Coronary artery (tissue), 2 donors: ENCODE data around the gene HELZ.
"Not testable (repeated sequence)": the region's sequence is repeated elsewhere in the genome, so short reads cannot be mapped to it uniquely, and the experiment has no call there.

Experiments
- DNase-seq: peaks from one replicate; pipeline ENCODE4 v3.0.0-alpha.2; 2017; ENCODE audit warnings: low spot score
- H3K27ac ChIP-seq, 2 donors: fragments of 200-600 bp; sonication (generic); one replicate each; pipeline ENCODE4 v1.5.1; 2016 to 2019
- H3K4me3 ChIP-seq: fragments of 200-600 bp; sonication (generic); 2 replicates; pipeline ENCODE4 v1.5.1; 2016; ENCODE audit warnings: mild to moderate bottlenecking, moderate library complexity
- TF ChIP-seq, protein P1 (sequence below): fragments of 200-600 bp; sonication (generic); IDR thresholded peaks from one replicate; pipeline ENCODE4 v1.5.1; 2019; ENCODE audit warnings: antibody characterized with exemption

HELZ gene

DNA sequence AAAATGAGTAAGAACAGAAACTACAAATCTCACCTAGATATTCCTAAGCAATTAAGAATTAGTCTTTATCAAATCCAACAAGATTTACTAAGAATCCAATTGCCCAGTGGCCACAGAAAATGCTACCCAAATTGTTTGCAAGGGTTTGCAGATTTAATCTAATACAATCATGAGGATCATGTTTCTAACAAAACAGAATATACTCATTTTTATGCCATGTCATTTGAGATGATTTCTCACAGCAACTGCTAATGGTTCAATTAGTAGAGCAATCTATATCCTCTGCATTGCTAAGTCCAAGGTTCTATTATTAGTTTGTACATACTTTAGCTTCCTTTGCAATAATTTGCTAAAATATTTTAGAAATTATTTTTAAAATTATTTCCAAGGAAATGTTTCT is 41.2 kb downstream of the HELZ start:
- H3K27ac ChIP-seq, result no peak overlapping the region
- no peak for DNase-seq
- H3K4me3 ChIP-seq, result no peak overlapping the region
- TF ChIP-seq, protein P1, sequence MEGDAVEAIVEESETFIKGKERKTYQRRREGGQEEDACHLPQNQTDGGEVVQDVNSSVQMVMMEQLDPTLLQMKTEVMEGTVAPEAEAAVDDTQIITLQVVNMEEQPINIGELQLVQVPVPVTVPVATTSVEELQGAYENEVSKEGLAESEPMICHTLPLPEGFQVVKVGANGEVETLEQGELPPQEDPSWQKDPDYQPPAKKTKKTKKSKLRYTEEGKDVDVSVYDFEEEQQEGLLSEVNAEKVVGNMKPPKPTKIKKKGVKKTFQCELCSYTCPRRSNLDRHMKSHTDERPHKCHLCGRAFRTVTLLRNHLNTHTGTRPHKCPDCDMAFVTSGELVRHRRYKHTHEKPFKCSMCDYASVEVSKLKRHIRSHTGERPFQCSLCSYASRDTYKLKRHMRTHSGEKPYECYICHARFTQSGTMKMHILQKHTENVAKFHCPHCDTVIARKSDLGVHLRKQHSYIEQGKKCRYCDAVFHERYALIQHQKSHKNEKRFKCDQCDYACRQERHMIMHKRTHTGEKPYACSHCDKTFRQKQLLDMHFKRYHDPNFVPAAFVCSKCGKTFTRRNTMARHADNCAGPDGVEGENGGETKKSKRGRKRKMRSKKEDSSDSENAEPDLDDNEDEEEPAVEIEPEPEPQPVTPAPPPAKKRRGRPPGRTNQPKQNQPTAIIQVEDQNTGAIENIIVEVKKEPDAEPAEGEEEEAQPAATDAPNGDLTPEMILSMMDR, result no peak

DNA sequence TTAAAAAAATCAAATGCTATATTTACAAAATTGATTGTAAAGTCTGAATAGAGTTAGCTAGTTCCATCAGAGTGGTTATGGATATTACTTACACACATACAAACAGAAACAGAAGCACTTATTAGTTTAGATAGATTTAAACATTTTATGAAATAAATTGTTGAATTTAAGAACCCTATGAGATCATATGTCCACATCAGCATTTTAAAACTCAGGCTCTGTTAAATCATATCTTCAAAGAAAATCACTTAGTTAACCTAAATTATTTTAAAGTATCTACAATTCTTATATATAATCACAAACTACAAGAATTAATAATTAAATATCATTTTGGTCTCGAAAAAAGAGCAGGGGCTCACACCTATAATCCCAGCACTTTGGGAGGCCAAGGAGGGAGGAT is 42.5 kb downstream of the HELZ start:
- no peak for DNase-seq
- TF ChIP-seq, protein P1, result no peak
- Histone ChIP-seq H3K27ac (no peak overlapping the region), H3K4me3 (no peak overlapping the region)

DNA sequence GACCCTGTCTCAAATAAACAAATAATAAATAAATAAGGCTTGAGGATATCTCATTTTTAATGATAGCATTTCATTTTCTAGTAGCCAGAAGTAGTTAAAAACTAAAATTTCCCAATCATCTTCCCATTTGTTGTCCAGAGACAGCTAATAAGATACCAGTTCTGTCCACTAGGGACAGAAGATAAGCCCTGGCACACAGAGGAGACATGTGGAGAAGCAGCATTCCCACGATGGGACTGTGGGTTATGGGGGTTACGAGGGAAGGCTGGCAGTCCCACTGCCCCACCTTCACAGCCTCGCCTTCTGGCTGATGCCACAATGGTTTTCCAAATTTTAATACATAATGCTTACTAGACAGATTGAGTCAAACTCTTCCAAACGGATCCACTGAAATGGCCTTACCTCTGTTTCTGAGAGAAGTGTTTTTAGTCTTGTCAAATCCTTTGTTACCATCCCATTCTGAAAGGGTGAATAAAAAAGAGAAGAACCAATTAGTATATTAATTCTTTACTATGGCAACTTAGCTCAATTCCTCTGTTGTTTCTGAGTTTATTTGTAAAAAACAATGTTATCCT is 44.2 kb downstream of the HELZ start:
- DNase-seq, result no peak
- H3K27ac ChIP-seq, result no peak overlapping the region
- no peak overlapping the region for H3K4me3 ChIP-seq
- TF ChIP-seq, protein P1, result no peak

DNA sequence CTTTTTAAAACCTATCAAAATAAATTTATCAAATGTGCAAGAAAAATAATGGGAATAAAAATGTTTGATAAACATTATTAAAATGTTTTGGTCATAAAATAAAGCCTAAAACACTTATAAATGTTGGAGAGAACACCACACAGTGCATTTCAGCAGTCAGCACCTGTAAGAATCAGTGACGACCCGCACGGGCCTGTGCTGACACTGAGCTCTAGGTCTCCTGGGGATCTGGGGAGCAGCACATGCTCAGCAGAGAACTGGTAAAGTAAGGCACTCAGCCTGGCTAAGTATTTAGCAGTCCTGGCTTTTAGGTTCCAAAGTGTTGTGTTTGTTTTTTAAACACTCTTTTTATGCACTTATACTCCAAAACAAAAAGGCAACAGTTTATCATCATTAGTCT is 46.9 kb downstream of the HELZ start:
- Histone ChIP-seq H3K27ac (no peak overlapping the region), H3K4me3 (no peak overlapping the region)
- no peak for DNase-seq
- TF ChIP-seq, protein P1, result no peak

DNA sequence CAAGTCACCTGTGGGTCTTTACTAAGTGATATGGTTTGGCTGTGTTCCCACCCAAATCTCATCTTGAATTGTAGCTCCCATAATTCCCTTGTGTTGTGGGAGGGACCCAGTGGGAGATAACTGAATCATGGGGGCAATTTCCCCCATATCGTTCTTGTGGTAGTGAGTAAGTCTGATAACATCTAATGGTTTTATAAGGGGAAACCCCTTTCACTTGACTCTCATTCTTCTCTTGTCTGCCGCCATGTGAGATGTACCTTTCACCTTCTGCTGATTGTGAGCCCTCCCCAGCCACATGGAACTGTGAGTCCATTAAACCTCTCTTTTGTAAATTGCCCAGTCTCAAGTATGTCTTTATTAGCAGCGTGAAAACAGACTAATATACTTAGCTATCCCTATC is 48.0 kb downstream of the HELZ start:
- H3K4me3 ChIP-seq, H3K27ac ChIP-seq, DNase-seq: not testable (repeated sequence)

DNA sequence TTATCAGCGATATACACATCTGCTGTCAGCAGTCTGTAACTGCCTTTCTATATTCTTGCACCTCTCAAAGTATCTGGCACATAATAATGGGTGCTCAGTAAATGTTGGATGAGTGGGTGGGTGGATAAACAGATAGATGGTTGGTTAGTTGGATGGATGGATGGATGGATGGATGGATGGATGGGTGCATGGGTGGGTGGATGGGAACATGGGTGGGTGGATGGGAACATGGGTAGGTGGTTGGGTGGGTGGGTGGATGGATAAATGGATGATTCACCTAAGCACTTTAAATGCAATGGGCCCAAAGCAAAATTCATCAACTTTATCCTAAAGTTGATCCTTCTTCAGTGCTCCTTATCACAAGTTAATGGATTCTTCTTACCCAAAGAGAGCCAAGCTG is 48.6 kb downstream of the HELZ start:
- DNase-seq, result no peak
- Histone ChIP-seq H3K27ac (no peak overlapping the region), H3K4me3 (no peak overlapping the region)
- TF ChIP-seq, protein P1, result no peak

DNA sequence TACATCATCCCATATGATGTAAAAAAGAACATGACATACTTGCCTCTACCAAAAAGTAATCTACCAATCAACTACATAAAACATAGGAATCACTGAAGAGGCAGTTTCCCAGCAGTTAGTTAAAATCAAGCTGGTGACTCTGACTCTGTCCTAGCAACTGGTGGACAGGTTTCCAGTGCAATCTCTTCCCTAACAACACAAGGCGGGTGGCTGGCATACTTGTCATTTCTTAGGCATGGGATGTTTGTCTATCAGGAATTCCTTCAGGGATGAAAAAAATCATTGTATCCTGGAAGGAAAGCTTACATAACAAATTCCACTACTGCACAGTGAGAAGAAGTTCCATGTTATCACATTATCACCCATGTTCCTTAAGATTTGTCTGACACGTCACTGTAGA is 50.9 kb downstream of the HELZ start:
- no peak overlapping the region for H3K27ac ChIP-seq

More for the DNA sequence above, 50.9 kb downstream of the HELZ start:
- TF ChIP-seq, protein P1, result no peak
- no peak for DNase-seq
- H3K4me3 ChIP-seq, result no peak overlapping the region
